ENCODE measurements around the gene MTG2. TPM values are rescaled to one million over a fixed set of nuclear protein-coding genes. Genes with fewer than 3 reads are reported as not detected.

Gene MTG2
- total and polyA plus RNA-seq, 2 of the 13 experiments (the other 11 are each of a cell fraction or from before 2014, with no cell fraction given), result 20.4 to 37.8 TPM

DNA sequence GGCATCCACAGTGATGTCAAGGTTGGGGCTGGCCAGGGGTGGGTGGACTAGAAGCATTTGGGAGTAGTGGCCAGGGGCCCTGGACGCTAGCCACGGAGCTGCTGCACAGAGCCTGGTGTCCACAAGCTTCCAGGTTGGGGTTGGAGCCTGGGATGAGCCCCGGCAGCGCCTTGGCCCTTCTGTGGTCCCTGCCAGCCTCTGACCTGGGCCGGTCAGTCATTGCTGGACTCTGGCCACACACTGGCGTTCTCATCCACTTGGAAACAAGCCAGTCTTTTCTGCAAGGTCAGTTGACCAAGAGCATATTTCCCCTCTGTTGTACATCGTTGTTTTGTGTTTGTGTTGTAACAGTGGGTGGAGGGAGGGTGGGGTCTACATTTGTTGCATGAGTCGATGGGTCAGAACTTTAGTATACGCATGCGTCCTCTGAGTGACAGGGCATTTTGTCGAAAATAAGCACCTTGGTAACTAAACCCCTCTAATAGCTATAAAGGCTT is 48.0 kb upstream of the MTG2 start (continued):
- TF ChIP-seq PAXIP1 (CRISPR knock-in tag; conservative IDR thresholded peaks at IDR 0.05) (peak; percentile 88), FOSL2 (CRISPR knock-in tag; IDR thresholded peaks at IDR 0.05) (peak; percentile 73), ZNF775 (CRISPR knock-in tag; IDR thresholded peaks at IDR 0.05; ENCODE audit: borderline replicate concordance) (0 out of 2 replicates have a peak, but pooled peaks have one; percentile 7), SP5 (CRISPR knock-in tag; IDR thresholded peaks at IDR 0.05; ENCODE audit: borderline replicate concordance, low read depth) (peak; percentile 87), ZNF350 (CRISPR knock-in tag; IDR thresholded peaks at IDR 0.05; ENCODE audit: borderline replicate concordance, low read depth) (peak; percentile 75), RFX5 (IDR thresholded peaks at IDR 0.05; ENCODE audit: low read depth, low read length) (0 out of 2 replicates have a peak, but pooled peaks have one; percentile 11), SMYD3 (CRISPR knock-in tag; IDR thresholded peaks at IDR 0.05) (0 out of 2 replicates have a peak, but pooled peaks have one; percentile 40), NBN (conservative IDR thresholded peaks at IDR 0.05) (no peak), LCORL (IDR thresholded peaks at IDR 0.05) (no peak), LCORL (CRISPR knock-in tag; IDR thresholded peaks at IDR 0.05) (peak; percentile 94), ZNF724P (CRISPR knock-in tag; IDR thresholded peaks at IDR 0.05; ENCODE audit: borderline replicate concordance) (0 out of 2 replicates have a peak, but pooled peaks have one; percentile 35), ZNF557 (CRISPR knock-in tag; IDR thresholded peaks at IDR 0.05) (0 out of 2 replicates have a peak, but pooled peaks have one; percentile 59), ZSCAN21 (CRISPR knock-in tag; IDR thresholded peaks at IDR 0.05; ENCODE audit: borderline replicate concordance) (peak; percentile 48; the same call in 1 of the 2 replicates), MTA1 (CRISPR knock-in tag; IDR thresholded peaks at IDR 0.05; ENCODE audit: borderline replicate concordance) (peak; percentile 78), TOPORS (CRISPR knock-in tag; IDR thresholded peaks at IDR 0.05) (peak; percentile 73), HNF4G (IDR thresholded peaks at IDR 0.05; ENCODE audit: borderline replicate concordance, low read depth, low read length) (peak; percentile 47; the same call in 1 of the 2 replicates), HNF4G (CRISPR knock-in tag; IDR thresholded peaks at IDR 0.05; ENCODE audit: borderline replicate concordance, low read depth) (no peak), ZNF629 (CRISPR knock-in tag; conservative IDR thresholded peaks at IDR 0.05) (0 out of 2 replicates have a peak, but pooled peaks have one; percentile 11), GLI4 (CRISPR knock-in tag; IDR thresholded peaks at IDR 0.05; ENCODE audit: borderline replicate concordance) (no peak), ZNF672 (CRISPR knock-in tag; IDR thresholded peaks at IDR 0.05) (no peak)
- TF ChIP-seq, protein P1, sequence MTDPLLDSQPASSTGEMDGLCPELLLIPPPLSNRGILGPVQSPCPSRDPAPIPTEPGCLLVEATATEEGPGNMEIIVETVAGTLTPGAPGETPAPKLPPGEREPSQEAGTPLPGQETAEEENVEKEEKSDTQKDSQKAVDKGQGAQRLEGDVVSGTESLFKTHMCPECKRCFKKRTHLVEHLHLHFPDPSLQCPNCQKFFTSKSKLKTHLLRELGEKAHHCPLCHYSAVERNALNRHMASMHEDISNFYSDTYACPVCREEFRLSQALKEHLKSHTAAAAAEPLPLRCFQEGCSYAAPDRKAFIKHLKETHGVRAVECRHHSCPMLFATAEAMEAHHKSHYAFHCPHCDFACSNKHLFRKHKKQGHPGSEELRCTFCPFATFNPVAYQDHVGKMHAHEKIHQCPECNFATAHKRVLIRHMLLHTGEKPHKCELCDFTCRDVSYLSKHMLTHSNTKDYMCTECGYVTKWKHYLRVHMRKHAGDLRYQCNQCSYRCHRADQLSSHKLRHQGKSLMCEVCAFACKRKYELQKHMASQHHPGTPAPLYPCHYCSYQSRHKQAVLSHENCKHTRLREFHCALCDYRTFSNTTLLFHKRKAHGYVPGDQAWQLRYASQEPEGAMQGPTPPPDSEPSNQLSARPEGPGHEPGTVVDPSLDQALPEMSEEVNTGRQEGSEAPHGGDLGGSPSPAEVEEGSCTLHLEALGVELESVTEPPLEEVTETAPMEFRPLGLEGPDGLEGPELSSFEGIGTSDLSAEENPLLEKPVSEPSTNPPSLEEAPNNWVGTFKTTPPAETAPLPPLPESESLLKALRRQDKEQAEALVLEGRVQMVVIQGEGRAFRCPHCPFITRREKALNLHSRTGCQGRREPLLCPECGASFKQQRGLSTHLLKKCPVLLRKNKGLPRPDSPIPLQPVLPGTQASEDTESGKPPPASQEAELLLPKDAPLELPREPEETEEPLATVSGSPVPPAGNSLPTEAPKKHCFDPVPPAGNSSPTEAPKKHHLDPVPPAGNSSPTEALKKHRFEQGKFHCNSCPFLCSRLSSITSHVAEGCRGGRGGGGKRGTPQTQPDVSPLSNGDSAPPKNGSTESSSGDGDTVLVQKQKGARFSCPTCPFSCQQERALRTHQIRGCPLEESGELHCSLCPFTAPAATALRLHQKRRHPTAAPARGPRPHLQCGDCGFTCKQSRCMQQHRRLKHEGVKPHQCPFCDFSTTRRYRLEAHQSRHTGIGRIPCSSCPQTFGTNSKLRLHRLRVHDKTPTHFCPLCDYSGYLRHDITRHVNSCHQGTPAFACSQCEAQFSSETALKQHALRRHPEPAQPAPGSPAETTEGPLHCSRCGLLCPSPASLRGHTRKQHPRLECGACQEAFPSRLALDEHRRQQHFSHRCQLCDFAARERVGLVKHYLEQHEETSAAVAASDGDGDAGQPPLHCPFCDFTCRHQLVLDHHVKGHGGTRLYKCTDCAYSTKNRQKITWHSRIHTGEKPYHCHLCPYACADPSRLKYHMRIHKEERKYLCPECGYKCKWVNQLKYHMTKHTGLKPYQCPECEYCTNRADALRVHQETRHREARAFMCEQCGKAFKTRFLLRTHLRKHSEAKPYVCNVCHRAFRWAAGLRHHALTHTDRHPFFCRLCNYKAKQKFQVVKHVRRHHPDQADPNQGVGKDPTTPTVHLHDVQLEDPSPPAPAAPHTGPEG (CRISPR knock-in tag; IDR thresholded peaks at IDR 0.05), result no peak
- TF ChIP-seq, protein P2, sequence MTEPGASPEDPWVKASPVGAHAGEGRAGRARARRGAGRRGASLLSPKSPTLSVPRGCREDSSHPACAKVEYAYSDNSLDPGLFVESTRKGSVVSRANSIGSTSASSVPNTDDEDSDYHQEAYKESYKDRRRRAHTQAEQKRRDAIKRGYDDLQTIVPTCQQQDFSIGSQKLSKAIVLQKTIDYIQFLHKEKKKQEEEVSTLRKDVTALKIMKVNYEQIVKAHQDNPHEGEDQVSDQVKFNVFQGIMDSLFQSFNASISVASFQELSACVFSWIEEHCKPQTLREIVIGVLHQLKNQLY (CRISPR knock-in tag; IDR thresholded peaks at IDR 0.05), result peak; percentile 50; the same call in 1 of the 2 replicates

Data from HepG2 (cell line).